GM18861 (cell line): ENCODE data around the gene KIF23.
A peak's percentile ranks its signal among the peaks of the same experiment; 100 is the strongest.
"Not testable (repeated sequence)": the region's sequence is repeated elsewhere in the genome, so short reads cannot be mapped to it uniquely, and the experiment has no call there.

Source experiments
- ATAC-seq: cut with Tn5 transposase; IDR thresholded peaks from one replicate; pipeline ENCODE4 v1.9.1; 2021; ENCODE audit not compliant: unreplicated experiment

Gene KIF23

DNA sequence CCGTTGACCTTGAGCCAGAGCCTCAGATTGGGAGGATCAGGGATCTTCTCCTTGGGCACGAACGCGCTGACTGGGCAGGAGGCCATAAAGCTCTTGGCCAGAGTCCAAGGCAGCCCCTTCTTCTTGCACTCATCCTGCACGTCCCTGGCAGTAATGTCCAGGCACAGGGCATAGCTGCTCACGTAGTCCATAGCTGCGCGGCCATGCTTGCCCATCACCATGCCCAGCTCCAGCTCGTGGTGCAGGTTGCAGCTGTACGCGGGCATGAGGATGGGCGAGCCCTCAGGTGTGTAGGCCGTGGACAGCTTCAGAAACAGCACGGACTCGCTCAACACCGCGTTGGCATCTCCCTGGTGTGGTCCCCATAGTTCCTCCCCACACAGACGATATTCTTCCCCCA lies 20.5 kb downstream of the KIF23 start:
- ATAC-seq = no peak

DNA sequence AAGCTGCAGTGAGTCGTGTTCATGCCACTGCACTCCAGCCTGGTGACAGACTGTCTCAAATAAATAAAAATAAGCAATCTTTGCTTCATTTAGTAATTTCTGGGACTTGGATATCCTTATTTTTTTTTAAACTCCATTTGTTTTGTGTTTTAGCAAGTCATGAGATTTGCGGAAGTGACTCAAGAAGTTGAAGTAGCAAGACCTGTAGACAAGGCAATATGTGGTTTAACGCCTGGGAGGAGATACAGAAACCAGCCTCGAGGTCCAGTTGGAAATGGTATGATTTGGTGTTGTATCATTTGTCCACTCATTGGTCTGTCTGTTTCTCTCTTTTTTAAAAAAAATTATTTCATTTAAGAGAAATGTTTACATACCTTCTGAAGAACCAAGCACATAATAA lies 21.8 kb downstream of the KIF23 start:
- ATAC-seq = no peak

DNA sequence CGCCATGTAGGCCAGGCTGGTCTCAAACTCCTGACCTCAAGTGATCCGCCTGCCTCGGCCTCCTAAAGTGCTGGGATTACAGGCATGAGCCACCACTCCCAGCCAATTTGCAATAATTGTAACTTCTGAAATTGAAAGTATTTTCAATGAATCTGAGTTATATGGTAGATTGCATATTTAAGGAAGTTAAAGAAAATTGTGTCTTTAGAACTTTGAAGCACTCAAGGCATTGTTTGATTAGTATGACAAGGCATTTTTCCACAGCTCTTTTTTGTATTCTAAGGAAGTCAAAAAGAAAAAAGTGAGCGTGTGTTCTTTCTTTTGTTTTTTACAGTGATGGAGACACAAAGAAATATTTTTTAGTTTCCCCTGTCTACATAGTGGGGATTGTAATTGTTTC lies 22.8 kb downstream of the KIF23 start:
- no peak for ATAC-seq

DNA sequence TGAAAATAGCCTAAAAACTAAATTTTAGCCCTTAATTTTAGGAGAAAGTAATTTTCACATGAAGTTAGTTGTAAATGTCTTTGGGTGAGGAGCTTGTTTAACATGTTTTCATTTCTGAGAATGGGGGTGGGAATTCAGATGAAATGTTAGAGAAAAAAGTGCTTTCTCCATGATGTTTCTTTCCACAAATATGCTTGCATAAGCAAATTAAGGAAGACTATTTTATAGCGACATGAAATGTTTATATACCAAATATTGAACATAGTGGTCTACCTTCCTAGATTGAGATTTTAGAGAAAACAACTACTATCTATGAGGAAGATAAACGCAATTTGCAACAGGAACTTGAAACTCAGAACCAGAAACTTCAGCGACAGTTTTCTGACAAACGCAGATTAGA lies 25.5 kb downstream of the KIF23 start:
- ATAC-seq = no peak

DNA sequence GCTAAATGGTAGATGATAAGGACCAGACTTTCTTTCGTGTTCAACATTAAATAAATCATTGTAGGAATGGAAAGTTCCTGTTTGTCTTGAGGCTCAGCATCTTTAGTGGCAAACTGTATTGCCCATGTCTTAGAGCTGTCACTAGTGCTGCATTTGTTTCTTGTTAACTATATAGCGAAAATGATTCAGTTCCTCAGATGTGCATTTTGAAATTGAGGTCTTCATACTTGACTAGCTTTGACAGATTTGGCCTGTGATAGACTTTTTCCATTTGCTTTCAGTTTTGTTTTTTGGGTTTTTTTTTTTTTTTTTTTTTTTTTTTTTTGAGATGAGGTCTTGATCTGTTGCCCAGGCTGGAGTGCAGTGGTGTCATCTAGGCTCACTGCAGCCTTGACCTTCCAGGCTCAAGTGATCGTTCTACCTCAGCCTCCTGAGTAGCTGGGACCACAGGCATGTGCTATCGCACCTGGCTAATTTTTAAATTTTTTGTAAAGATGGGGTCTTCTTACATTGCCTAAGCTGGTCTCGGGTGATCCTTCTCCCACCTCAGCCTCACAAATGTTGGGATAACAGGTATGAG lies 29.0 kb downstream of the KIF23 start:
- ATAC-seq = peak; percentile 63

DNA sequence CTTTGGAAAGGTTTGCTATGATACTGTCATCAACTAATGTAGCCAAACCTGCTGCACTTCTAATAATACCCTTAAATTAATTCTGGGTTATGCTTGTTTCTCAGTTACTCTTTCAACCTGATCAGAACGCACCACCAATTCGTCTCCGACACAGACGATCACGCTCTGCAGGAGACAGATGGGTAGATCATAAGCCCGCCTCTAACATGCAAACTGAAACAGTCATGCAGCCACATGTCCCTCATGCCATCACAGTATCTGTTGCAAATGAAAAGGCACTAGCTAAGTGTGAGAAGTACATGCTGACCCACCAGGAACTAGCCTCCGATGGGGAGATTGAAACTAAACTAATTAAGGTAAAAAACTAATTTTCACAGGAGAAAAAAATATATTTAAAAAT lies 30.5 kb downstream of the KIF23 start:
- ATAC-seq = no peak

DNA sequence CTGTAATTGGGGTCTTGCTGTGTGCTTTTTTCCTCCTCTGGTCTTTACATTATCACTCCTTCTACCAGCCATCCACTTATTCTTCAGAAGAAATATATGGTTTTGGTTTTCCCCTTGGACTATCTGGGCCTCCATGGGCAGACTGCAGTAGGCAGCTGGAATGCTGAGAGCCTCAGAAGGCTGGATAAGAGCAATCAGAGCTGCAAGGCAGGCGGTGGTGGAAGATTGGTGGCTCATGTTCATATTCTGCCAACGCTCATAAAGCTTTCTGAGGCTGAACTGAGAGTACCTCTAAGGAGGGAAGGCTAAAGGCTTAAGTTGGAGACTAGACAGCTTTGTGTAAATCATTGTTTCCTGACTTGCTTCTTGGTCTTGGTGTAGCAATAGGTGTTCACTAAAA lies 32.8 kb downstream of the KIF23 start:
- no peak for ATAC-seq

DNA sequence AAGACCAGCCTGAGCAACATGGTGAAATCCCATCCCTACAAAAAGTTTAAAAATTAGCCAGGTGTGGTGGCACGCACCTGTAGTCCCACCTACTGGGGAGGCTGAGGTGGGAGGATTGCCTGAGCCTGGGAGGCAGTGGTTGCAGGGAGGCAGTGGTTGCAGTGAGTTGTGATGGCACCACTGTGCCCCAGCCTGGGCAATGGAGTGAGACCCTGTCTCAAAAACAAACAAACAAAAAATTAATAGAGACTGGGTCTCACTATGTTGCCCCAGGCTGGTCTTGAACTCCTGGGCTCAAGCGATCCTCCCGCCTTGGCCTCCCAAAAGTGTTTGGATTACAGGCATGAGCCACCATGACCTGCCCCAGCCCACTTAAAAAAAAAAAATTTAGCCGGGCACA lies 36.1 kb downstream of the KIF23 start:
- ATAC-seq = not testable (repeated sequence)

DNA sequence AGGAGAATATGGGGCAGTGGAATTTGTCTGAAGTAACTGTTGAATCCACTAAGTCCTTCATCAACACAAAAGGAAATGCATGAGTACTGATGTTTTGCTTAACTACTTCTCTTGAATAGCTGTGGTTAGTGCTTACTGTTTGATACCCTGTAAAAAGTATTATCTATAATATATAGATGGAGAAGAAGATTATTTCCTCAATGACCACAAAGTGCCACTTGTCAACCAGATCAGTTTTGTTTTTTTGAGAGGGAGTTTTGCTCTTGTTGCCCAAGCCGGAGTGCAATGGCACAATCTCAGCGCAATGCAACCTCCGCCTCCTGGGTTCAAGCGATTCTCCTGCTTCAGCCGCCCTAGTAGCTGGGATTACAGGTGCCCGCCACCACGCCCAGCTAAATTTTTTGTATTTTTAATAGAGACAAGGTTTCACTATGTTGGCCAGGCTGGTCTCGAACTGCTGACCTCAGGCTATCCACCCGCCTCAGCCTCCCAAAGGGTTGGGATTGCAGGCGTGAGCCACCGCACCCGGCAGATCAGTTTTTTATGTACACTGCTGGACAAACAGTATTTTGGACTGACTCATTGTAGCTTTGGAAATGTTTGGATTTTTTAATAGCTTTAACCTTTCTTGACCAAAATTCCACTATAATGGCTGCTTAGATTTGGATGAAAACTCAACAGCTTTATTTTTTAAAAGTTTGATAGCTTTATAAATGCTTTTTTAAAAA lies 37.0 kb downstream of the KIF23 start:
- ATAC-seq = no peak

DNA sequence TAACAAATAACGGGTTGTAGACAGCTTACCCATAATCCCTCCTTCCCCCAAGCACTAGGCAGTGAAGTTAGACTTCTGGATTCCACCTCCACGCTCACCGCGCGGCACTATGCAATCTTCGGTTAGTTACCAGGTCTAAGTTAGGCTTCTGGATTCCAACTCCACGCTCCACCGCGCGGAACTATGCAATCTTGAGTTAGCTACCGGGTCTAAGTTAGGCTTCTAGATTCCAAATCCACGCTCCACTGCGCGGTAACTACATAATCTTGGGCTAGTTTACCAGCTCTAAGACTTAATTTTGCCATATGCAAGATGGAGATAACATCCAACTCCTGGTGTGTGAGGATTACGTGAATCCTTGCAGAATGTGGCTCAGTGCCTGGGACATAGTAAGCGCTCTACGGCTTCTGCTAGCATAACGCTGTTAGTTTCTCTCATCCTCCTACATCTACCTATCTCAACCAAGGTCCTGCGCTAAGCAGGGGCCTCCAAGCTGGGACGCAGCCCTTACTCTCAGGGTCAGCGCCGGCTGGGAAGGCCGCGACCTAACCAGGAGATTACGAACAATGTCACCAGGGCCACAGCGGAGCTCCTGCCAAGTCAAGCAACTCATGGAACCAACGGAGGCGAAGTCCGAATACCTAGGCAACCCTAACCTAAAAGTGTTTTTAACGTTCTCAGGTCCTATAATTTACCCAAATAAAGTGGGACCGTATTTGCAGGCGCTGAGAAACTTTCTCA lies 38.0 kb downstream of the KIF23 start:
- ATAC-seq = peak; percentile 30

DNA sequence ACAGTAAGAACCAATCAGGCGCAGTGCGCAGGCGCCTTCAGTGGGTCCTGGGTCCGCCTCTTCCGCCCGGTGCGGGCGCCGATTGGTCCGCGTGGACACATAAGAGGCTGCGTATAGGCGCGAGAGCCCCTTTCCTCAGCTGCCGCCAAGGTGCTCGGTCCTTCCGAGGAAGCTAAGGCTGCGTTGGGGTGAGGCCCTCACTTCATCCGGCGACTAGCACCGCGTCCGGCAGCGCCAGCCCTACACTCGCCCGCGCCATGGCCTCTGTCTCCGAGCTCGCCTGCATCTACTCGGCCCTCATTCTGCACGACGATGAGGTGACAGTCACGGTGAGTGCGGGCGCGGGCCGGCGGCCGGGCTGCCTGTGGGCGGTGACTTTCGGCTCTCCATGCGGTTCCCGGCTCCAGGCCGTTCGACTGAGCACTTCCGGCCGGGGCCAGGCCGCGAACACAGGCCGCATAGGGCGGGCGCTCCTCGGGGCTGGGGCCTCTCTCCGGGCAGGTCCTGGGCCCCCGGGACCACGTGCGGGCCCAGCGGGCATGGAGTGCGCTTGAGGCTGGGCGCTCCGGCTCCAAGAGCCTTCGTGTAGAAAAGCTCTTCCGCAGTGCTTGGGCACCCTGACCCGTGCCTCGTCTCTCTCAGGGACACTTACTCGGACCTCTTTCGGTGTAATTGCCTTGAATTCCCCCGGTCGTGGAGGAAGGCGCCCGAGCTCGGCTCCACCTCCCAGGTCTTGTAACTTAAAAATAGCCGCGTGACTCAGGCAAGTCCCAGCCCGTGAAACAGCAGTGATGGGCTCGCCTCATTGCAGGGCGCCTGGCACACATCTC lies 38.8 kb downstream of the KIF23 start, which contains the start of gene RPLP1:
TSS of gene RPLP1 (plus strand) at position 127 of the 830 bp plus-strand sequence. CDS start at position 258, 131 bp downstream.
- peak; percentile 76 for ATAC-seq

DNA sequence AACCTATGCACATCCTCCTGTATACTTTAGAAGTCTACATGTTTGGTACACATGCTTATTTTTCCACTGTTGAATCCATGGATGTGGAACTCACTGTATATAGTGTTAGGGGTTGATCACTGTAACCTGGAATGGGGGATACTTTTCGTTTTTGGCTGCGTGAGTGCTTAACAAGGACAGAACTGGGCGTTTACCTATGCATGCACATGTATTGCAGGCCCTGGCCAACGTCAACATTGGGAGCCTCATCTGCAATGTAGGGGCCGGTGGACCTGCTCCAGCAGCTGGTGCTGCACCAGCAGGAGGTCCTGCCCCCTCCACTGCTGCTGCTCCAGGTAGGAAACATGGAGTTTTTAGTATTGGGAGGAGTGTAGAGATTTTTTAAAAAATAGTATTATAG lies 40.8 kb downstream of the KIF23 start:
- ATAC-seq = no peak

DNA sequence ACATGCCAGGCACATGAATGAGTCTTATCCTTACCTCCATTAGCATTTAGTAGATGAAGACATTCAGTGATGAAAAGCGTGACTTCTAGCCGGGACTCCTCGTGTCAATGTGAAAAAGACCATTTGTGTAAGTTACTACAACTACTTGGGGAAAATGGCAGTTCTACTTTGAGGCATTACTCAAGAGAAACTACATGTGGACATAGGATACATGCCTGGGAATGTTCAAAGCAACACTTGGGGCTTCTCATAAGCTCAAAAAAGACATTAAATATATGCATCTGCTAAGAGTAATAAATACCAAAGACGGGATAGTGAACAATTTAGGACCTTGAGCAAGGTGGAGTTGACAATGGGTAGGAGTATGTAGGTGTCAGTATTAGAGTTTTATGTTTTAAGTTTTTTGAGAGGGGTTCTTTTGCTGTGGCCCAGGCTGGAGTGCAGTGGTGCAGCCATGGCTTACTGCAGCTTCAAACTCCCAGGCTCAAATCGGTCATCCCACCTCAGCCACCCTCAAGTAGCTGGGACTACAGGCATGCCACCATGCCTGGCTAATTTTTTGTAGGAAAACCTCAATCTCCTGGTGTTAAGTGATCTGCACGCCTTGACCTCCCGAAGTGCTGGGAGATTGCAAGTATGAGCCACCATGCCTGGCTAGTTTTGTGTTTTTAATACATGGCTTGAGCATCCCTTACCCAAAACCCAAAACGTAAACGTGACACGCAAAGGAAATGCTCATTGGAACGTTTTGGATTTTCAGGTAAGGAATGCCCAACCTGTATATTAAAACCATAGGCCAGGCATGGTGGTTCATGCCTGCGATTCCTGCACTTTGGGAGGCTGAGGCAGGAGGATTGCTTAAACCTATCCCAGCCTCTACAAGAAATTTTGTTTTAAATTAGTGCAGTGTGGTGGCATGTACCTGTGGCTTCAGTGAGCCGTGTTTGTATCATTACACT lies 42.3 kb downstream of the KIF23 start:
- ATAC-seq = no peak

DNA sequence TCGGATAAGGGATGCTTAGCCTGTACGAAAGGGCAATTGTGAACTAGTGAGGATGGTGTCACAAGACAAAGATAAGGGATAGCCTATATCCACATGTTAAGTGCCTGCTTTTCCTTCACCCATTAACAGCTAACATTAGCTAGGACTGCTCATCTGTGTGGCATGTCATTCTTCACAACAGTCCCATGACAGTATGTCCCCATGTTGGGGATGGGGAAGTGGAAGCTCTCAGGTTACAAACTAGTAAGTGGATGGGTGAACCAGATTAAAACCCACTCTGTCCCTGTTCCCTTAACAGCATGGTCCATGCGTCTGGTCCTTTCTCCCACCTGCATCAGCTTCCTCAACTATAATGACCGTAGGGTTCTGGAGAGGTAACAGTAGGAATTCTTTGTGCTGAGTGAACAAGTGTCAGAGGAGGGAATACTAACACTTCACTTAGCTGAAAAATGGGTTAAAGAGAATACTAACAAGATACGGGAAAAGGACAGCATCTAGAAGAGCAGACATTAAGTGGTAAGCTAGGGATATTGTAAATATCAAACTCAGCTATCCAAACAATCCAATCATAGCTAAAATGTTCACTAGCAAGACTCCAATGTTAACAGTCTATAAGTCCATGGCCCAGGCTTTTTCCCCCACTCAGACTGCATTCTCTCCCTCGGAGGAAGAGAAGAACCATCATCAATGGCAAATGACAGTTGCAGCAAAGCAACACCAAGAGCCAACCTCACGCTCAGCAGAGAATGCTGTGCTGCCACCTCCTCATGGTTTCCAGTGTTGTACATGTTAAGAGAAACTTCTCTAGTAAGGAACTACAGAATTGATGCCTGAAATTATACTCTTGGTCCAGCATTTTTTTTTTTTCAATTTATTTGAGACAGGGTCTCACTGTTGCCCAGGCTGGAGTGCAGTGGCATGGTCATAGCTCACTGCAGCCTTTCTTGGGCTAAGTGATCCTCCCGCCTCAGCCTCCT lies 43.4 kb downstream of the KIF23 start:
- no peak for ATAC-seq

DNA sequence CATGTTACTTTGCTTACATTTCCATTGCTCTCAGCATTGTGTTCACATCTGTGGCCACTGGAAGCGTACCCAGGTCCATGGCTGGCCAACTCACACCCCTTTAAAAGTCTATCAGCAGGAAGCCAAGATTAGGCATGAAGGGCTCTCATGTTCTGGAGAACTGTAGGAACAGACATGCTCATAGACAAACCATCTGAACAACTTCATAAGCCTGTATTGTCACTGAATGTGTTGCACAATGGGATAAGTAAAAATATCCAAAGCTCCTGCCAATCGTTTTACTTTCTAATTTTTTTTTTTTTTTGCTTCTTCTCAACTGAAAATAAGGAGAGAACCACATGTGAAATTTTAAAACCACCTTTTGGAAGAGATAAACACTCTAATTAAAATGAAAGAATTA lies 44.9 kb downstream of the KIF23 start:
- ATAC-seq = no peak

DNA sequence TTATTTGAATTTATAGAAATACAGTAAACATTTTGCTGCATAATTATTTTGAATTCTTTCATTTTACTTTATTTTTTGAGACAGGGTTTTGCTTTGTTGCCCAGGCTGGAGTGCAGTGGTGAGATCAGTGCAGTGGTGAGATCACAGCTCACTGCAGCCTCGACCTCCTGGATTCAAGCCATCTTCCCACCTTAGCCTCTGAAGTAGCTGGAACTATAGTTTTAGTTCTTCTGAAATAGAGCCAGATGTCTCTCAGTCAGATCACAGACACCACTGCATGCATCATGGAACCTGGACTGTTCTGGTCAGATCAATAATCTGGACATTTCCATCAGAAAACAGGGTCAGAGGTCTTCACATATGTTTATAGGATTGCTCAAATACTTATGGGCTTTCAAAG lies 46.3 kb downstream of the KIF23 start:
- no peak for ATAC-seq

DNA sequence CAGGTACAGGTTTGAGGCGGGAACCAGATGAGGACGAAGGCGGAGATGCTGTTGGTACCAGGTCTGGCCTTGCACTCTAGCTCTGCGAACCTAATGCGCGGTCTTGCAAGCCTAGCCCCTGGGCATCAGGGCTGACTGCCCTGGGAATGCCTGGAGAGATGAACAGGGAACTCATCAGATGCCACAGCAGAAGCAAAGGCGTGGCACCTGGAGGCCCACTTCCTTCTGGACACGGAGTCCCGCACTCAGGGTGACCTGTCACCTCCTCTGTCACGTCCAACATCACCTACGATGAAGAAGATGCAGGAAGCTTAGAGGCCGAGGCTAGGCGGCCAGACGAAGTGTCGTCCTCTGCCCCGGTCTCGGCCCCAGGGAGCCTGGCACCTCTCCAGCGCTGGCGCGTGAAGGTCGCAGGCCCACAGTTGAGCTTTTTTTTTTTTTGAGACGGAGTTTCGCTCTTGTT lies 47.9 kb downstream of the KIF23 start:
- no peak for ATAC-seq

DNA sequence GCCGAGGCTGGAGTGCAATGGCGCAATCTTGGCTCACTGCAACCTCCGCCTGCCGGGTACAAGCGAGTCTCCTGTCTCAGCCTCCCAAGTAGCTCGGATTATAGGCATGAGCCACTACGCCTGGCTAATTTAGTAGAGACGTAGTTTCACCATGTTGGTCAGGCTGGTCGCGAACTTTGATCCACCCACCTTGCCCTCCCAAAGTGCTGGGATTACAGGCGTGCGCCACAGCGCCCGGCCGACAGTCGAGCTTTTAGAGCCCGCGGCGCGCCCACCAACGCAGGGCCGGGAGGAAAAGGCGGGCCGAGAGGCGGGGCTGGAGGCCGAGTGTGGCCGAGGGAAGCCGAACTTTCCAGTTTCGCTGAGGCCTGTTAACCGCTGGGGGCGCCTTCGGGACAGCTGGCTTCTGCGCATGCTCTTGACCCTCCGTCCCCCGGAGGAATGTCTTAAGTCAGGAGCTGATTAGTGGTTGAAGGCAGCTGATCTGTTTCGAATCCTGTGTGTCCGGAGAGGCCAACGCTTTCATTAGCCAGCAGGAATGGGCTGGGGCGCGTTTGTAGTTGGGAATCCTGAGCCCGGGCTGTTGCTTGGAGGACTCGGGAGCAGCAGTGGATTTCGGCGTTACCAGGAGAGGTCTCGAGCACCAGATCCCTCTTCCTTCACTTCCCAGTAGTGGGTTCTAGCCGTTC lies 48.5 kb downstream of the KIF23 start:
- ATAC-seq = peak; percentile 82
